ENCODE measurements around the gene MB. TPM values are rescaled to one million over a fixed set of nuclear protein-coding genes. Genes with fewer than 3 reads are reported as not detected.

Gene MB
- total RNA-seq, 1 donor from 2014 or later: not detected

GRCh38 chr22:35589756-35590093, 27.4 kb downstream of the MB start:
- no peaks in the 10 kb centered on the region for H3K27me3 ChIP-seq (ENCODE audit: control insufficient read depth, insufficient read depth, low read length)
- no peak overlapping the region for H3K4me3 ChIP-seq (ENCODE audit: low read depth, low read length)
- FAIRE-seq: no peak
- TF ChIP-seq CTCF (IDR thresholded peaks at IDR 0.05; ENCODE audit: insufficient read depth, low read length, severe bottlenecking): no peak
- DNase-seq (ENCODE audit: low read depth): no peak
- H3K36me3 ChIP-seq (ENCODE audit: control insufficient read depth, insufficient read depth, low read length): no peaks in the 10 kb centered on the region

- FAIRE-seq: peak; percentile 89
These were observed 27.9 kb downstream of the MB start for GRCh38 chr22:35589071-35589755.

GRCh38 chr22:35587896-35588295, 29.2 kb downstream of the MB start:
- DNase-seq (ENCODE audit: low read depth): no peak
- no peak for TF ChIP-seq CTCF (IDR thresholded peaks at IDR 0.05; ENCODE audit: insufficient read depth, low read length, severe bottlenecking)
- FAIRE-seq: no peak
- Histone ChIP-seq H3K4me3 (ENCODE audit: low read depth, low read length) (no peak overlapping the region), H3K36me3 (ENCODE audit: control insufficient read depth, insufficient read depth, low read length) (no peaks in the 10 kb centered on the region), H3K27me3 (ENCODE audit: control insufficient read depth, insufficient read depth, low read length) (no peaks in the 10 kb centered on the region)

More at GRCh38 chr22:35589071-35589755, 27.9 kb downstream of the MB start:
- peak; percentile 98 for DNase-seq (ENCODE audit: low read depth)
- no peak overlapping the region for H3K4me3 ChIP-seq (ENCODE audit: low read depth, low read length)
- no peaks in the 10 kb centered on the region for H3K27me3 ChIP-seq (ENCODE audit: control insufficient read depth, insufficient read depth, low read length)
- no peak for TF ChIP-seq CTCF (IDR thresholded peaks at IDR 0.05; ENCODE audit: insufficient read depth, low read length, severe bottlenecking)
- H3K36me3 ChIP-seq (ENCODE audit: control insufficient read depth, insufficient read depth, low read length): no peaks in the 10 kb centered on the region

- Histone ChIP-seq H3K27me3 (ENCODE audit: control insufficient read depth, insufficient read depth, low read length) (no peaks in the 10 kb centered on the region), H3K36me3 (ENCODE audit: control insufficient read depth, insufficient read depth, low read length) (no peaks in the 10 kb centered on the region), H3K4me3 (ENCODE audit: low read depth, low read length) (no peak overlapping the region)
- DNase-seq (ENCODE audit: low read depth) (no peak), FAIRE-seq (no peak)
- no peak for TF ChIP-seq CTCF (IDR thresholded peaks at IDR 0.05; ENCODE audit: insufficient read depth, low read length, severe bottlenecking)
These were observed 29.7 kb downstream of the MB start for GRCh38 chr22:35587447-35587870.

- DNase-seq (ENCODE audit: low read depth): no peak
- FAIRE-seq: no peak
- H3K36me3 ChIP-seq (ENCODE audit: control insufficient read depth, insufficient read depth, low read length): no peaks in the 10 kb centered on the region
- no peak overlapping the region for H3K4me3 ChIP-seq (ENCODE audit: low read depth, low read length)
- H3K27me3 ChIP-seq (ENCODE audit: control insufficient read depth, insufficient read depth, low read length): no peaks in the 10 kb centered on the region
- no peak for TF ChIP-seq CTCF (IDR thresholded peaks at IDR 0.05; ENCODE audit: insufficient read depth, low read length, severe bottlenecking)
These were observed 30.4 kb downstream of the MB start for GRCh38 chr22:35586771-35587170.
